HEK293T (cell line): ENCODE measurements around the gene MORC4.

Source experiments
- ARNT ChIP-seq: fragments of 450-650 bp; IDR thresholded peaks from 2 replicates; pipeline ENCODE4 v1.6.1; 2017; ENCODE audit warnings: mild to moderate bottlenecking
- BHLHE40 ChIP-seq: fragments of 450-650 bp; IDR thresholded peaks from 2 replicates; pipeline ENCODE4 v1.6.1; 2016; ENCODE audit warnings: mild to moderate bottlenecking, moderate library complexity, borderline replicate concordance
- CTBP1 ChIP-seq: fragments of 450-650 bp; IDR thresholded peaks from 2 replicates; pipeline ENCODE4 v1.6.1; 2016; ENCODE audit warnings: borderline replicate concordance
- ELF4 ChIP-seq: fragments of 450-650 bp; IDR thresholded peaks from 2 replicates; pipeline ENCODE4 v1.6.1; 2017; ENCODE audit warnings: antibody characterized with exemption
- FOXA1 ChIP-seq: fragments of 450-650 bp; IDR thresholded peaks from 2 replicates; pipeline ENCODE4 v1.6.1; 2016; ENCODE audit warnings: mild to moderate bottlenecking
- FOXK2 ChIP-seq: fragments of 450-650 bp; IDR thresholded peaks from 2 replicates; pipeline ENCODE4 v1.6.1; 2016; ENCODE audit warnings: mild to moderate bottlenecking
- FOXM1 ChIP-seq: fragments of 450-650 bp; IDR thresholded peaks from 2 replicates; pipeline ENCODE4 v1.6.1; 2017; ENCODE audit warnings: mild to moderate bottlenecking, borderline replicate concordance
- HDGF ChIP-seq: fragments of 450-650 bp; IDR thresholded peaks from 2 replicates; pipeline ENCODE4 v1.6.1; 2017; ENCODE audit warnings: antibody characterized with exemption, borderline replicate concordance
- NFRKB ChIP-seq: fragments of 450-650 bp; IDR thresholded peaks from 2 replicates; pipeline ENCODE4 v1.6.1; 2016; ENCODE audit warnings: mild to moderate bottlenecking, moderate library complexity
- SP1 ChIP-seq: fragments of 450-650 bp; IDR thresholded peaks from 2 replicates; pipeline ENCODE4 v1.6.1; 2017
- SUZ12 ChIP-seq: fragments of 450-650 bp; IDR thresholded peaks from 2 replicates; pipeline ENCODE4 v1.6.1; 2016; ENCODE audit warnings: mild to moderate bottlenecking
- TARDBP ChIP-seq: fragments of 450-650 bp; IDR thresholded peaks from 2 replicates; pipeline ENCODE4 v1.6.1; 2016
- ZNF384 ChIP-seq: fragments of 450-650 bp; IDR thresholded peaks from 2 replicates; pipeline ENCODE4 v1.6.1; 2016
- TF ChIP-seq, protein P1 (sequence below): fragments of 450-650 bp; IDR thresholded peaks from 2 replicates; pipeline ENCODE4 v1.6.1; 2016

DNA sequence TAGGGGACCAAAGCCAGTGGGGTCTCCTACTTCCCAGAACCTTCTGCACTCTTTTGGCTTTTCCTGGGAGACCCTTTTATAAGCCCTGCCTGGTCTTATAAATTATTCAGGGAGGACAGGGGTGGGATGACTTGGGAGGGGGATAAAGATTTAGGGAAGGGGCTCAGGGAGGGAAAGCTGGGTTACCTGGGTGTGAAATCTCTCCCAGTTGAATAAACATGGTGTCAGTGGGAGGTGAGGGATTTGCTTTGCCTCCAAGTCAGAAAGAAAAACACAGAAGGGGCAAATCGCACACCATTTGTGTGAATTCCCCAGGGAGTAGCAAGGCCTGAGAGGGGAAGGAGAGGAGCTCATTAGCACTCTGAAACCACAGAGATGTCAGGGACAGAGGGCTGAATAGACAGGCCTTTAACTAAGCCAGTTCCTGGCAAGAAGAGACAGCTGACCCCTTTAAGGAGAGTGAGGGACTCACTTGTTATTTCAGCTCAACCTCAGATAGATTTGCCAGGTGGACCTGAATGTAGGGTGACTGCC is 96.7 kb downstream of the MORC4 start, which contains the start of gene RIPPLY1:
- TF ChIP-seq FOXK2 = no peak
- TF ChIP-seq NFRKB = no peak
- no peak for TF ChIP-seq FOXA1
- TF ChIP-seq TARDBP = no peak
- no peak for TF ChIP-seq HDGF
- no peak for TF ChIP-seq BHLHE40
- no peak for TF ChIP-seq FOXM1
- no peak for TF ChIP-seq SP1
- TF ChIP-seq, protein P1, sequence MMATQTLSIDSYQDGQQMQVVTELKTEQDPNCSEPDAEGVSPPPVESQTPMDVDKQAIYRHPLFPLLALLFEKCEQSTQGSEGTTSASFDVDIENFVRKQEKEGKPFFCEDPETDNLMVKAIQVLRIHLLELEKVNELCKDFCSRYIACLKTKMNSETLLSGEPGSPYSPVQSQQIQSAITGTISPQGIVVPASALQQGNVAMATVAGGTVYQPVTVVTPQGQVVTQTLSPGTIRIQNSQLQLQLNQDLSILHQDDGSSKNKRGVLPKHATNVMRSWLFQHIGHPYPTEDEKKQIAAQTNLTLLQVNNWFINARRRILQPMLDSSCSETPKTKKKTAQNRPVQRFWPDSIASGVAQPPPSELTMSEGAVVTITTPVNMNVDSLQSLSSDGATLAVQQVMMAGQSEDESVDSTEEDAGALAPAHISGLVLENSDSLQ = no peak
- no peak for TF ChIP-seq ARNT
- TF ChIP-seq CTBP1 = no peak
- TF ChIP-seq SUZ12 = no peak
- no peak for TF ChIP-seq ELF4
- TF ChIP-seq ZNF384 = no peak
